HS-27A (cell line): Measurements from ENCODE around the gene BICDL1.

ENCODE experiments used
- DNase-seq: peaks from one replicate; pipeline ENCODE4 v3.0.0-alpha.2; 2012; ENCODE audit warnings: low read depth, missing footprints

Gene BICDL1

DNA sequence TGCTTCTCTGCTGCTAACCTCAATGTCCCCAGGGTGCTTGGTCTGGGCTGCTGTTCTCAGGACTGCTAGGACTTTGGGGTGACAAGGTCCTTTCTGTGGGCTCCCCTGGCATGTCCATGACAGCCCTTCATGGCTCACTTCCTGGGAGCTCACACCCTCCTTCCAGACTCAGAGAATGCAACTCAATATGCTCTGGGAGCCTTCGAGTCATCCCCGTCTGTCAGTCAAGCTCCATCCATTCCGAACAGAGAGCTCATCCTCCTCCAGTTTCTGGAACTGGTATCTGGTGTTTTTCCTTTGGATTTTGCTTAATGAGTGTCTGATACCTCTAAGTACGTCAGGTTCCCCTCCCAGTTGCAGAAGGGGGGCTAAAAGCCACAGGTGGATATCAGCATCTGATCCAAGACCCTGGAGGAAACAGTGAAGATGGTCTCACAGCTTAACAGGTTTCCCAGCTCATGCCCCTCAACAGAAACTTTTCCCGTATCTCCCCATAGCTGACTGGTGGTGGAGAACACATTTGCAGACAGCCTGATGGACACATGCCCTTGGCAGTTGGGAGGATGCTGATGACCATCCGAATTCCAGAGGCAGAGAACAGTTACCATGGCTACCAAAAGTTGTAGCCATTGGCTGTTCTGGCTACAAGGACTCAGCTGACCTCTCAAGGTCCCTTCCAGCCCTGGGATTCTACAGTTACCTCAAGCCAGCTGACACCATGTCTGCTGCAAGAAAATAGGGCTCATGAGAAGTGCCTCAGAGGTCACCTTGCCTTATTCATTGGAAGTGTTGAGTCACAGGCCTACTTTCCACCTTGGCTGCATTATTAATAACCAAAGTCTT is 137.0 kb downstream of the BICDL1 start:
- no peak for DNase-seq

- no peak for DNase-seq
Observed at GRCh38 chr12:120126635-120127005, 137.6 kb downstream of the BICDL1 start.

- no peak for DNase-seq
Observed at GRCh38 chr12:120130011-120130410, 141.0 kb downstream of the BICDL1 start.

DNA sequence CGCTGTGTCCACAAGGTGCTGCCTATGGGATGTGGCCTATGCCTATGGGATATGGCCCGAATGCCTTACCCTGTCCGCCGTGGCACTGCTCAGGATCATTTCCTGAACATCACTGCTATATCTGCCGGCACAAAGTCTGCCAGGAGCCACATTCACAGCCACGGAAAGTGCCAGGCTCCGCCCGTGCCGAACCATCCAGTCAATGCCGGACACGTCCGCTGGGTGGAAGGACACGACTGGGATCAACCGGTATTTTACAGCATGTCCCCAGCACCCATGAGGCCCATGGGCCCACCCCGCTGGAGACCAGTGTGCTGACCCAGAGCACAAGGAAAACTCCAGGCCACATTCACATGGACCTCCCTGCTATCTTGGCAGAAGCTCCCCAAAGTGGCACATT is 142.1 kb downstream of the BICDL1 start:
- DNase-seq = no peak

GRCh38 chr12:120132054-120132836 is 143.2 kb downstream of the BICDL1 start:
- no peak for DNase-seq

DNA sequence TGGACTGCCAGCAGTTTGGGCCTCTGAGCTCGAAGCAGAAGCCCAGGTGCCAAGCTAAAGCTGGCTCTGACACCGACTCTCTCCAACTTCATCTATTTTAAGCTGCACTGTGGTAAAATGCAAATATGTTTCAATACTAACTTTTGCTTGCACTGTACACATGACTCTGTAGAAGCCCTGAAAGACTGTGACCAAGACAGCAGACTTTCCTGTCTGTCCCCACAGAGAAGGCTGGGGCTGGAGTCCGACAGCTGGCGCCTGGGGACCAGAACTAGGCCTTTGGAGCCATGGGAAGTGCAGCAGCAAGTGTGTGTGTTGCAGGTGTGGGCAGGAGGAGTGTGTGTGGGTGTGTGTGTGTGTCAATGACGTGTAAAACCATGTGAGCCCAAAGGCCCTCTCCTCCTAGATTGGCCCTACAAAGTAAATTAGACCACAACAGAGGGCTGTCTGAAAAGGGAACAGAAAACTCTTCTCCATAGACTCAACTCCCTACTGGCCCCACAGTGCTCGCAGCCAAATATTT is 143.9 kb downstream of the BICDL1 start:
- DNase-seq = no peak

DNA sequence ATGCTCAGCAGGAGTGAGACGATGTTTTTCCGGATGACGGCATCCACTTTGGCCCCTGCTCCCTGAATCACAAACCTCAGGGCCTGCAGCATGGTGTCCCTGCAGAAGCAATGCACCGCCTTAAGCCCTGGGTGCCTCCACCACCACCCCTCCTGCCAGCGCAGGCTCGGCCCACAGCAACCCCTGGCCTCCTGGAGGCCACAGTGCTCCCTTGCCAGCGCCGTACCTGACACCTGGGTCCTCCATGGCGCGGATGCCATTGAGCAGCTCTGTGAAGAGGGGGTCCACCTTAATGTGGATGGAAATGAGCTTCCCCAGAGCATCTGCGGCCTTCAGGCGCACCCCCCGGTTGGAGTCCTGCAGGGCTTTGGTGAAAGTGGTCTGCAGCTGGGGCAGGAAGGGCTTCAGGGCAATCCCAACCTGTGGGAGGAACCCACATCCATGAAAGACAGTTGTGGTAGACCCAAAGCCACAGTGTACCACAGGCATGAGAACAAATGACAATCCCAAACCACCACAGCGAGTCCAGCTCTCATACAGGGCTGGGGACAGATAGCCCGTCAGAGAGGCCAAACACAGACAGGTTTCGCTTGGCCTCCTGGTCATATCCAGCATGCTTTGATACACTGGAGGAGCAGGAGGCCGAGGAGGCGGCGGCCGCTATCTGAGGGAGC is 145.4 kb downstream of the BICDL1 start:
- DNase-seq = no peak

GRCh38 chr12:120136093-120136770 is 147.2 kb downstream of the BICDL1 start:
- no peak for DNase-seq

- no peak for DNase-seq
Observed at GRCh38 chr12:120137833-120138232, 148.8 kb downstream of the BICDL1 start.

- DNase-seq = no peak
Observed at GRCh38 chr12:120138366-120138765, 149.3 kb downstream of the BICDL1 start.

DNA sequence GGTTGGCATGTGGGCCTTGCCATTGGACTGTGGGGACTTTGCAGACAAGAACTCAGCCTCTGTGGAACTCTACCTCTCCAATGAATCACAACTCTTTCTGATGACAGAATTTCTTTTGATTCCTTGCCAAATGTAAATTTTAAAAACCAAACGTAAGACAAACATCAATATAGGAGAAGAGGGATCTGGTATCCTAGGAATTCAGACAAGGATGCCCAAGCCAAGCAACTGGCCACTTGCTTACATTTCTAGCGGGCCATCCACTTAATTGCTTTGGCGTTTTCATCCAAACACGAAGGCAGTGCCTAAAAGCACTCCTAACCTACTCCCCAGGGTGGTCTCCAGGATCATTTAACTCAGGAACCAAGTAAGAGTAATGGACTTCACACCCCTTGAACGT is 150.9 kb downstream of the BICDL1 start:
- DNase-seq = no peak

DNA sequence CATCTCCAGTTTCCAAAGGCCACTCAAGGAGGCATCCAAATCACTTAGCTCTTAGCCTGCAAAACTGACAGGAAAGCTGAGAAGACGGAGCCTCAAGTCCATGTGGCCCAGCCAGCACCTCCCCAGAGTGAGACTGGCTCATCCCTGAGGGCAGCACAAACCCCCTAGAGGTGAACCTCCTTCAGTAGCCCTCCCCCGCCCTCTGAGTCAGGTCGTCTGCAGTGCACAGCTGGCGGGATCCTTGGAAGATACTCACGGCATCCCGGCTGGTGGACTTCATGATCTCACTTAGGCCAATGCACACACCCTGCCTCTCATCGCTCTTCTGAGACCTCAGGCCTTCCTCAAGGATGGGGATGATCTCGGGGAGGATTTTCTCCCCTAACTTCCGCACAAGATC is 151.6 kb downstream of the BICDL1 start:
- no peak for DNase-seq

GRCh38 chr12:120141336-120141735 is 152.3 kb downstream of the BICDL1 start:
- DNase-seq = no peak

GRCh38 chr12:120142231-120142877 is 153.3 kb downstream of the BICDL1 start:
- no peak for DNase-seq
